HG02588 (cell line): Measurements from ENCODE around the gene NUP62.

Experiments
- ATAC-seq: cut with Tn5 transposase; IDR thresholded peaks from one replicate; pipeline ENCODE4 v1.9.1; 2021; ENCODE audit warnings: mild to moderate bottlenecking, moderate library complexity; ENCODE audit not compliant: unreplicated experiment

NUP62 gene

DNA sequence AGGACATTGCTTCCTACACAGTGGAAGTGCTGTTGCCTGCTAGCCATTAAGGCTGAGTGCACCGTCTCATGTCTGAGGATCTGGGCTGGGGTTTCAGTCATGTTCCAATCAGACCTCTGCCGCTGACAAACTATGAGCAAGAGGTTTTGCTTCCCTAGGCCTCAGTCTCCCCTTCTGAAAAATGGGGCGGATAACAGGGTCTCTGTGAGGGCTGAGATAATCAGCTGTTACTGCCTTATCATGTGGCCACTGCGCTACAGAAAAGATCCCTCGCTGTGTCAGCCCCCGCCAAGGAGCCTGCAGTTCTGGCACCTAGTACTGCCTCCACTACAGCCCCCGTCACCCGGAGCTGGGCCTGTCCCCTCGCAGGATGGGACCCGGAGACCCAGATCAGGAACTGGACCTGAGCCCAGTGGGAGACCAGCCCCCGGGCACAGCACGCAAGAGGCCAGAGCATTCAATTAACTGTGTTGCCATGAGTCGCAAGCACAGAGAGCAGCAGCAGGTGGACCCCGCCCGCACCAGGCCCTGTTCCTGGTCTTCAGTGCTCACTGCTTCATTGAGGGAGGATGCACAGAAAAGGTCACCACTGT lies 58.9 kb downstream of the NUP62 start:
- no peak for ATAC-seq

DNA sequence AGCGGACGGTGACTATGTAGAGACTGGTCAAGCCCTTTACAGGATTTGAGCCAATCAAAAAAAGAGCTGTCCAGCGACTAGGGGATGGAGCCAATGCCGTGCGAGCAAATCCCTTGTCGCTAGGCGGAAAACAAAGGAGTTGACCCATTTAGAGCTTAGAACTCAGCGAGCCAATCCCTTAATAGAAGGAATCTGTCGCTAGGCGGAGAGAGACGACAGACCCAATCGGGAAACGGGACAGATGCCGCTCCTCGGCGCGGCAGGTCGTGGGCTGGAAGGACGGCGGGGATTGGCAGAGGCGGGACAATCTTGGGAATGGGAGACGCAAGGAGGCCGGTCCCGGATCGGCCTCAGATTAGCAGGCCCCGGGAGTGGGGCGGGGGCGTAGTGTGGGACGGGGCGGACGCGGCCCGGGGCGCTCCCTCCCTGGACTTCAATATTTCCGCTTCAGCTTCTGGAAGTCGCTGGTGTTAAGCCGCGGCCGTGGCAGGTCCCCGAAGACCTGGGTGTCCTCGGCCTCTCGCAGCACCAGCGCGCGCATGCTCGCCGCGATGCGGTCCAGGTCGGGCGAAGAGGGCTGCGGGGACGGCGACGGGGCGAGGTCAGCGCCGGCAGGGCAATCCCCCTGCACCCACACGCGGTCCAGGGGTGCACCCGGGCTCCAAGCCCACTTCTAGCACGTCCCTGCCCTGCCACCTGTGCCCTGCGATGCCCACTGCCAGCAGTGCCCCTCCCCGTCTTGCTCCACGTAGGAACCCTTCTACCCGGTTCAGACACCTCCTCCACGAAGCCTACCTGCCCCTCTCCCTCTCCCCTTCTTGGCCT lies 59.6 kb downstream of the NUP62 start:
- peak; percentile 60 for ATAC-seq

DNA sequence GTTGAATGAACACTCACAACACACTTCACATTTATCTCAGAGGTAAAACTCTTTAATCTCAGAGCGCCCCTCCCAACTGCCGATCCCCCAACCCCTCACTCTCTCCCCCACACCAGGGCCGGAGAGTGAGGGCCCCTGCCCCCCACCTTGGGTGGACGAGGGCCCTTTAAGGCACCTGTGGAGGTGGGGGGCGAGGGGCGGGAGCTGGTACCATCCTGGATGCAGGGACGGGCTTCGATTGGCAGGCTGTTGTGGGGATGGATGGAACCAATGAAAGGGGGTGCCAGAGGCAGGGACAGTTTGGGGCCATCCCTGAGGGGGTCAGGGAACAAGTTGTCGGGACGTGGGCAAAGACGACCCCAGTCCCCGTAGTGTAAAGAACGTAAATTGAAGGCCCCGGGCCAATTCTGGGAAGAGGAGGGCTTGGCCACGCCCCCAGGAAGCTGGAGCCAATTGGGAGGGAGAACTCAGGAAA lies 60.3 kb downstream of the NUP62 start:
- peak; percentile 12 for ATAC-seq

DNA sequence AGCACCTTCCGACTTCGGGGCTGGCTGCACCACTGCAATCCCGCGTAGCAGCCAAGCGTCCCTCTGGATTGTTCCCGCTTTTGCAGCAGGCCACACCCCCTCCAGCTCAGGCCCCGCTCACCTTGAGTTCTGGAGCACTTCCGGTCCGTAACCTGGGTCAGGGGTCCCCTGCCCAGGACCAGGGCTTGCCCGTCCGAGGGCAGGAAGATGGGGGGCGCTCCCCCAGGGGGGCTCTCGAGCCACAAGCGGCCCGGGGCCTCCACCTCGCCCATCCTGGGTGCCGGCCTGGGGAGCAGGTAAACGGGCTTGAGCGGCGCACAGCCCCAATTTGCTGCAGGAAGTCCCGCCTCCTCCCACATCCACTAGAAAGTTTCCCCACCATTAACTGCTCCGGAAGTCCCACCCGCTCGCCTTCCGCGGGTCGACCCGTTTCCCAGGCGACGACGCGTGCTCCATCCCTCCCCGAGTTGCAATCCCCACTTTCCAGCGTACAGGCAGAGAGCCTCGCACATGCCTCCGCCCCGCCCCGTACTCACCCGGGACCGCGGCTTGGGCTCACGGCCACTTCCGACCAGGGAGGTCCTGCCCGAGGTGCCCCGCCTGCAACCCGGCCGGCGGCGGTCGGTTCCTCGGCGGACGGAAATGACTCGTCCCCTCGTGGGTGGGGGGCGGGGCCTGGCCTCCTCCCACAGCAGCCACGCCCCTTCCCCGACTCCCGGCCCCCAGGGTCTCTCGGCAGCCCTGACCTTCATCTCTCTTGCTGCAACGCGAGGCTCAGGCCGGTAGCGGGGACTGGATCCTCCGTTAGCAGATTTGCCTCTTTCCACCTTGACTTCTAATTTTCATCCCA lies 62.1 kb downstream of the NUP62 start, which contains the start of gene PNKP:
Gene PNKP, minus strand, starts transcription at position 644 of the 850 bp plus-strand sequence. Its CDS starts 372 bp downstream, at position 272.
- ATAC-seq, result peak; percentile 34

DNA sequence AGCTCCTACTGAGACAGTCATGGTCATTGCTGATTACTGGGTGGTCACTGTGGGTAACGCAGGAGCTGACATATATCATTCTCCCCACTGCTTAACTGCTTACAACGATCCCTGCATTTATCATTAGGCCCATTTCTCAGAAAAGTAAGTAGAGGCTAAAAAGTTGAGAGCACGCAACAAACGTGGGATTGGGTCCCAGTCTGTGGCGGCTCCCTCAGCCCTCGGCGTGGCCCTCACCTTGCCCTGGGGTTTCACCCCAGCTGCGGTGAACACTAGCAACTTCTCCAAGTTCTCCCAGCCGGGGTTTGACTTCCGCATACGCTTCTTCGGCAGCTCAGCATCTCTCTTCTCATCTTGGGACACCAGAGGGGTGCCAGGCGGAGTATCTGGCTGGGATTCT lies 64.4 kb downstream of the NUP62 start:
- no peak for ATAC-seq

DNA sequence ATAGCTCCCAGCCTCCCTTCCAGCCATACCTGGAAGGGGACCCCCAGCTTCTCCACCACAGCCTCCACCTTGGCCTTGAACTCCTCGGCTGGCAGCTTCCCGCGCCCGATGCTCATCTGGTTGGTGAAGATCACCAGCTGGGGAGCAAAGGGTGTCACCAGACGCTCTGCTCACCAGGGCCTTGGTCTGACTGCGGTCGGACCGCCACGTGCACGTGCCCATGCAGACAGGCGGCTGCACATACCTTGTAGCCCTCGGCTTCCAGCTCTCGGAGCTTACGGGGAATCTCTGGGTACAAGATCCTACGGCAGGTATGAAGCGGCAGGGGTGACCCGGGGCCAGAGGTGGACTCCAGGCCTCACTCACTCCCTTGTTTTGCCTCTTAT lies 65.4 kb downstream of the NUP62 start:
- ATAC-seq, result no peak

DNA sequence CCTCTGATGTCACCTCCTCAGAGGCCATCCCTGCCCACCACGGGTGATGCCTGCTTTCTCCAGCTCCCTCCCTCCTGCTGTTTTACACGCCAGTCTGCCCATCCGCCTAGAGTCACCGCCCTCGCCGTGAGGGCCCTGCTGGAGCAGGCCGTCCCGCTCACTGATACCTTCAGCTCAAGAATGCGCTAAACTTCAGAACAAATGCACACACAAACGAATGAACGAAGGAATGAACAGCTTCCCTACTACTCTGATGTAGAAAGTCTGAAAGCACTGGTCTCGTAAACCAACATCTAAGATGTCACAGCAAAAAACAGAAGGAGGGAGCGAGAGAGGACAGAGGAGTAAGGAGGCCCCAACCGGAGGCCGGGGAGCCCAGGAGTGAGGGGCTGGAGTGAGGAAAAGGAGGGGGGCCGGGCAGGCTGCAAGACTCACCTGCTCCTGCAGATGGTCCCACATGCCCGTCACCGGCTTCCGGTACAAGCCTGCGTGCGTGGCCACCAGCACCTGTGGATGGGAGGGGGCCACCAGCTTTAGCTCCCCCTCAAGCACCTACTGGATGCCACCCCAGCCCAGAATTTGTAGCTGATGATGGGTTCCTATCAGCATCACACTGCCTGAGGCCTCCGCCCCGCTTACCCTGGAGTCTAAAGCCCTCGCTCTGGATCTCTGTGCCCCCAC lies 65.9 kb downstream of the NUP62 start:
- ATAC-seq, result no peak

DNA sequence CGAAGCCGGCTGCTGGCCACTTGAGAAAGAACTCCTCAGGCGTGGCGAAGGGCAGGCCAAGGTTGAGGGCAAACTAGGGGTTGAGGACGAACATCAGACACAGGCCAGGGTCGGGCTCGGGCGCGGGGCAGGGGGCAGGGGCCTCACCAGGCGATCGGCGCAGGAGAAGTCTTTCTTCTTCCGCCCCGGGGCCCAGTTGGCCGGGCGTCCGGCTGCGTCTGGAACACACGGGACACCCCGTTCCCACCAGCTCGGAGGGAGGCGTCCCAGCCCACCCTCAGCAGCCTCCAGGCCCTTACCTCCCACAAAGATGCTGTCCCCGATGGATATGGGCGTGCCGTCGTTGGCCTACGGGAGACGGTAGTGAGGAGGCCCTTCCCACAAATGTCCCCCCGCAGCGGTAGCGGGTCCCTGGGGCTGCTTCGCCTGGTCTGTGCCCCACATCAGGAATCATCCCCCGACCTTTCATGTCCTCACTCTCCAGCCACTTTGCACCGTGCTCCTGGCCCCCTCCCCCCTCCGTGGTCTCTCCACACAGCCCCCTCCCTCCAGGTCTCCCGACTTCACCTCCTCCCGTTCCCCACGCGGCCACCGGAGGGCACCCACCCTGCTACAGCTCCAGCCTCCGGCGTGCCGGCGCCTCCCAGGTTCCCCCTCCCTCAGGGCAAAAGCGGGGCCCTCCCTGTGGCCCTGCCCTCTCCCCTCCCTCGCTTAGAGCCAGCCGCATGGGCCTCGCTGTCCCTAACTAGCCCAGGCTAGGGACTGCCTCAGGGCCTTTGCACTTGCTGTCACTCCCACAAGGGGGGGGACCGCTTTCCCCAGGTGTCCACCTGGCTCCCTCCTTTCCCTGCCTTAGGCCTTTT lies 66.7 kb downstream of the NUP62 start:
- no peak for ATAC-seq

DNA sequence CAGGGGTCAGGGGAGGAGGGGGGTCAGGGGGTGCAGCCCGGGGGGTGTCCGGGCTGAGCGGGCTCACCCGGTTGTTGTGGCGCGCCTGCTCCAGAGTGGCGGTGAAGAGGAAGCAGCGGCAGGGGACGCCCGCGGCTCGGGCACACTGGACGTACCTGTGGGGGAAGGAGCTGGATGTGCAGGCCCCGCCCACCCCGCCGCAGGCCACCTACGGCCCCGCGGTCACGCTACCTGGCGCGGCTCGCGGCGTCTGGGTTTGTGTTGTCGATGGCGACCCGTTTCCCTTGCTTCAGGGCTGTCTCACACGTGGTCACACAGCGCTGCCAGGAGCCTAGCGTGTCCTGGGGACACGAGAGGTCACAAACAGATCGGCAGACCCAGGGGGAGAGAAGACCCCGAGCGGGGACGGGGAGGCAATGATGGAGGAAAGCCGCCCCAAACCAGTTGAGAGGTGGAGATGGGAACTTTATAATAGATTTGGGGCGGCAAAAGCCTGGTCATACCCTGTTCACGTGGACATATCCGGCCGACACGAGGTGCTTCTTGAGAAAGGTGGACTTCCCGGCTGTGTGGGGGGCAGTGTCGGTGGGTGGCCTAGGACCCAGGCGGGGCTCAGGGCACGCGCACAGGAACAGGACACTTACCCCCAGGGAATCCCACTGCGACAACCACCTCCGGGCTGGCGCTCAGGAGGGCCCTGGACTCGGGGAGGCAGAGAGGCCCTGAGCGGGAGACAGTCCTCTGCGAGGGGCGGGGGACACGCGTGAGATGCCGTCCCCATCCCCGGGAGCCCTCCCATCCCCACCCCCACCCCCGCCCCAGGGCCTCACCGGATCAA lies 67.5 kb downstream of the NUP62 start:
- ATAC-seq, result no peak

DNA sequence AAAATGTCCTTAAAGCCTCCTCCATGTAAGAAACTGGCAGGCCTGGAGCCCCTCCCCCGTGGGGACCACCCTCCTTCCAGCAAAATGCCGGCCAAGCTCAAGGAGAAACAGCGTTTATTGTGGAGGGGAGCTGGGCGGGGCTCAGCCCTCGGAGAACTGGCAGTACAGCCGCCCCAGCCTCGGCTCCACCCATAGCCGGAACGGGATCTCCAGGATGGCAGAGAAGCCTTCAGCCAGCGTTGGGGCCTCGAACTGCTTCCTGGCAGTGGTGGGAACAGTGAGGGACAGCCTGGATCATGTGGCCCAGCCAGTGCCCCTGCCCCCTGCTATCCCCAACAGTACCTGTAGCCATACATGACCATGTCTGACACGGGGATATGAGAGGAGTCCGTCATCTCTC lies 68.2 kb downstream of the NUP62 start:
- ATAC-seq, result no peak

DNA sequence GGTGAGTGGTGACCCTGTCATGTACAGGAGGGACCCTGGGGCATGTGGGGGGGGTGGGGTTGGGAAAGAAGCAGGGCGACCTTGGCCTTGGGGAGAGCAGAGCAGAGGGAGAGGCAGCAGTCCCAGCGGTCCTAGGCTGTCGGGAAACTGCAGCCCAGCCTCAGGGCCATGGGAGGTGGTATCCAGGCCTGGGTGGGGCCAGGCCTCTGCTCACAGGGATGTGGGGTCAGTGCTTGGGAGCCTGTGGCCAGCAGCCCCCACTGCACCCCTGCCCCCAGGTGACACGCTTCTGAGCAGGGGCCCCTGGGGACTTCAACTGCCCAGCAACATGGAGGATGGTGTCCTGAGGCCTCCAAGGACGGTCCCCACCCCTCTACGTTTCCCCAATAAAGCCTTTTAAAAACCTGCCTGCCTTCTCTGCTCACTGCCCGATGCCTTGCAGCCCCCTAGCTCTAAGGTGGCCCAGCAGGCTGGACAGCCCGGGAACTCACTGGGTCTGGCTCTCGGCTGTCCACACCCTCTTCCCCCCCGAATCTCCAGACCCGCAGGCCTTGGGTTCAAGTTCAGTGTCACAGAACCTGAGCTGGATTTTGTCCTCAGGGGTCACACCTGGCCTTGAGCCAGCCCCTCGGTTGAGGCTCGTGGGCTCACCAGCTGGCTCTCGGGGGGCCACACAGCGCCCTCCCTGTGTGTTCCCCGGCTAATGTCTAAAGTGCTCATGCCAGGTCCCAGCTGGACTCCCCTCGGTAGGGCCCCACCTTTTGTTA lies 68.8 kb downstream of the NUP62 start:
- ATAC-seq, result no peak

DNA sequence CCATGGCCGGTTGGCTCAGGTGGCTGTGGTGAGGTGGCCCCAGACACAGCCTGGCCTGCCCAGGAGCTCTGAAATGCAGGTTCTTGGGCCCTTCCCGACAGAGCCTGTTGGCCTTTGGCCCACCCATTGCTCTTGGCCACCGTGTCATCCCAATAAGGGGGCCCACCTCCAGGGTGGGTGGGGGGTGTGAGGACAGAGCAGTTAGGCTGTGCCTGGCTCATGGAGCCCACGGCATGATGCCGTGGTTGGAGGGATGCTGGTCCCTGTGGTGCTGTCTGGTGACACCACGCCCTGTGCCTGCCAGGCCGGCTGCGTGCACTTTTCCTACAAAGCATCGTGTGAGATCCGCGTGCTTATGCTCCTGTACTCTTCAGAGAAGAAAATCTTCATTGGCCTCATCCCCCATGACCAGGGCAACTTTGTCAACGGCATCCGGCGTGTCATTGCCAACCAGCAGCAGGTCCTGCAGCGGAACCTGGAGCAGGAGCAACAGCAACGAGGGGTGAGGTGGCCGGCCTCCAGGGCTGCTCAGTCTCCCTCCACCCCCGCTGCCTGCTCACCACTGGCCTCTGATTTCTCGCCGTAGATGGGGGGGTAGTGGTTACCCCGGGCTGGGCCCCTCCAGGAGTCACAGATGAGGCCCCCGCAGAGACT lies 69.5 kb downstream of the NUP62 start:
- no peak for ATAC-seq

DNA sequence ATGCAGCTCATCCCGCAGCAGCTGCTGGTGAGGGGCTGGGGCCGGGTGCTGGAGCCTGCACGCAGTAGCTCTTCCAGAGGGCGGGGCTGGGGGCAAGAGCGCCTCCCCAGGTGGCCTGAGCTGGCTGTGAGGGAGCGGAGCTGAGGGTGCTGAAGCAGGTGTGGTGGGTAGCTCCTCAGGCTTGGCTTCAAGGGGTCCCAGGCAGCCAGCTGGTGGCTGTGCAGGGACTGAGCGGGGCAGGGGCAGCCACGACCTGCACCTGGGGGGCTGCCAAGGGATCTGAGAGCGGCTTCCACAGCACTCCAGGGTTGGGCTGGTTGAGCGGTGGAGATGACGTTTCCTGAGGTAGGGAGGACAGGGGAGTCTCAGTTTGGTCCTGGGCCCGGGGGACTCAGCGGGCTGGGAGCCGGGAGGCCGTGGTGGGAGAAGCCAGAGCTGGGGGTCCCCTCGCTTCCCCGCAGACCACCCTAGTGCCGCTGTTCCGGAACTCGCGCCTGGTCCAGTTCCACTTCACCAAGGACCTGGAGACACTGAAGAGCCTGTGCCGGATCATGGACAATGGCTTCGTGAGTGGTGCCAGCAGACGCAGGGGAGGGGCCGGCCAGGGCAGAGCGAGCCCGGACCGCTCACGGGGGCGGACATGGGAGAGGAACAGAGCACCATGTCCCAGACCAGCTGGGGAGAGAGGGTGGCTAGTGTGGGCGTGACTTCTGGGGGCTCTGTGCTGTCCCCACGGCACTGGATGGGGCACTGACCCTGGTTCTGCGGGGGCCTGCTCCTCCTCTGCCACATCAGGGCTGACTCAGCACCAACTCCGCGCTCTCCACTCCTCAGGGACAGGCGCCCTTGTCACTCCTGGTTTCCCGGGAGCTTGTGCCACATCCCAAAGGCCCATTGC lies 71.0 kb downstream of the NUP62 start:
- ATAC-seq, result no peak

DNA sequence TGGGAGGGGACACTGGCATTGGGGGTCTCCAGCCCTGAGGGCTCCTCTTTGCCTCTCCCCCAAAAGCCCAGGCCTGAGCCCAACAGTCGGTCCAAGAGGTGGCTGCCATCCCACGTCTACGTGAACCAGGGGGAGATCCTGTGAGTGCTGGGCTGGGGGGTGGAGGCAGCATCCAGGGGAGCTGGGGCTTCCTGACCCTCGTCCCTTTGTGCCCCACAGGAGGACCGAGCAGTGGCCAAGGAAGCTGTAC lies 71.5 kb downstream of the NUP62 start:
- ATAC-seq, result no peak

DNA sequence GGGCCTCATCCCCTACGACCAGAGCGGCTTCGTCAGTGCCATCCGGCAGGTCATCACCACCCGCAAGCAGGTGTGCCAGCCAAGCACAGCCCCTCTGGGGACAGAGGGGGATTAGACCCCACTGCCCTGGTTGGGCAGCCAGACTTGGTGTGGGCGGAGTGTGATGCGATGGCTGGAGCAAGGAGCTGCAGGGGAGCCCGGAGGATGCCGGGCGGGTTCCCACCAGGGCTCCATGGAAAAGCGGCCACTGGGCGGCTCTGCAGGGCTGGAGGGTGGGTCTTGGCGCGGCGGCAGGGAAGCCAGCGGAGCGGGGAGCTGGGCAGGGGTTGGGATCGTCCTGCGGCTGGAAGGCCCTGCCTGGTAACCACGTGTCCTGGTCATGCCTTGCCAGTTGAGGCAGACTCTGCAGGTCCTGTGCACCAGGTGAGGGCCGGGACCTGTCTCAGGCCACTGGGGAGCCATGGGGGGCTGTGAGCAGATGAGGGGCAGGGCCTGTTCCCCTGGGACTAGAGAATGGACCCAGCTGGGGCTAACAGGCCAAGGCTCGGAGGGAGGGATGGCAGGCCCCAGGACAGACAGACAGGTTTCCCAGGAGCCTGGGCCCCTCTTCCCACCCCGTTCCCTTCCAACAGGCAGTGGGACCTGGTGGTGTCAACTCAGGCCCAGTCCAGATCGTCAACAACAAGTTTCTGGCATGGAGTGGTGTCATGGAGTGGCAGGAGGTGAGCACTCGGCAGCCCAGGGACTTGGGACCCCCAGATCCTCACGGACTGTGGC lies 72.1 kb downstream of the NUP62 start:
- ATAC-seq, result no peak
